Measurements from ENCODE around the gene MGAT3.

MGAT3 gene

DNA sequence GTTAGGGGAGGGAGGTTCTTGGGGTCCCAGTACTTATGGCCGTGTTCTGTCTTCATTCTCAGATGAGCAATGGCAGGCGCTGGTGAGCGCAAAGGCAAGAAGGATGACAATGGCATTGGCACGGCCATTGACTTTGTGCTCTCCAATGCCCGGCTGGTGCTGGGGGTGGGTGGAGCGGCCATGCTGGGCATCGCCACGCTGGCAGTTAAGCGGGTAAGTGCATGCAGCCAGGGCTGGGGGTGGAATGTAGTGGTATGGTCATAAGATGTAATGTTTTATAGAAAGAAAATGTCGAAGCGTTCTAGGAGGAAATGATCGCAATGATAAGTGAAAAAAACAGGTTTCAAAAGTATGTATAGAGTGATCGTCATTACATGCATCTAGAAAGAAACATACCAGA, 54.4 kb downstream of the MGAT3 start:
- no peaks in the 10 kb centered on the region for H3K4me1 ChIP-seq
- TF ChIP-seq, protein P1, sequence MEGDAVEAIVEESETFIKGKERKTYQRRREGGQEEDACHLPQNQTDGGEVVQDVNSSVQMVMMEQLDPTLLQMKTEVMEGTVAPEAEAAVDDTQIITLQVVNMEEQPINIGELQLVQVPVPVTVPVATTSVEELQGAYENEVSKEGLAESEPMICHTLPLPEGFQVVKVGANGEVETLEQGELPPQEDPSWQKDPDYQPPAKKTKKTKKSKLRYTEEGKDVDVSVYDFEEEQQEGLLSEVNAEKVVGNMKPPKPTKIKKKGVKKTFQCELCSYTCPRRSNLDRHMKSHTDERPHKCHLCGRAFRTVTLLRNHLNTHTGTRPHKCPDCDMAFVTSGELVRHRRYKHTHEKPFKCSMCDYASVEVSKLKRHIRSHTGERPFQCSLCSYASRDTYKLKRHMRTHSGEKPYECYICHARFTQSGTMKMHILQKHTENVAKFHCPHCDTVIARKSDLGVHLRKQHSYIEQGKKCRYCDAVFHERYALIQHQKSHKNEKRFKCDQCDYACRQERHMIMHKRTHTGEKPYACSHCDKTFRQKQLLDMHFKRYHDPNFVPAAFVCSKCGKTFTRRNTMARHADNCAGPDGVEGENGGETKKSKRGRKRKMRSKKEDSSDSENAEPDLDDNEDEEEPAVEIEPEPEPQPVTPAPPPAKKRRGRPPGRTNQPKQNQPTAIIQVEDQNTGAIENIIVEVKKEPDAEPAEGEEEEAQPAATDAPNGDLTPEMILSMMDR (IDR thresholded peaks at IDR 0.05) = no peak
- DNase-seq = no peak
- no peak overlapping the region for H3K4me3 ChIP-seq
- intact Hi-C loops (cut with DNase I; ENCODE audit: low total_unique reads) = loop anchor here (10.0 kb wide), 1 partner anchor 336 kb away; no protein-coding TSS in a partner anchor
- peaks cover 61 to 100% (median 65%) of the 10 kb centered on the region in 3 donors for H3K36me3 ChIP-seq
- no peaks in the 10 kb centered on the region for H3K9me3 ChIP-seq
- no peak overlapping the region for H3K27ac ChIP-seq
- H3K27me3 ChIP-seq = no peaks in the 10 kb centered on the region

DNA sequence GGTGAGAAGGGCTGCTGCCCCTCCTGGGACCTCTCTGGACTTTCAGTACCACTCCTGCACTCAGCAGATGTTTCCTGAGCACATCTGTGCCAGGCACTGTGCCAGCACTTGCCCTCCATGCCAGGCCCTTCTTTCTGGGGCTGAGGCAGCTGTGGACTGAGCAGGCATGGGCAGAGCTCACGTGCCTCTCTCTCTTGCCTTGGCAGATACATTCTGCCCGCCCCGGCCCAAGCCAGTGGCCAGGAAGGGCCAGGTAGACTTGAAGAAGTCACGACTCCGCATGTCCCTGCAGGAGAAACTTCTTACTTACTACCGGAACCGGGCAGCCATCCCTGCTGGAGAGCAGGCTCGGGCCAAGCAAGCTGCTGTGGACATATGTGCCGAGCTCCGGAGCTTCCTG, 55.2 kb downstream of the MGAT3 start:
- intact Hi-C loops (cut with DNase I; ENCODE audit: low total_unique reads) = loop anchor here (10.0 kb wide), 1 partner anchor 337 kb away; no protein-coding TSS in a partner anchor

DNA sequence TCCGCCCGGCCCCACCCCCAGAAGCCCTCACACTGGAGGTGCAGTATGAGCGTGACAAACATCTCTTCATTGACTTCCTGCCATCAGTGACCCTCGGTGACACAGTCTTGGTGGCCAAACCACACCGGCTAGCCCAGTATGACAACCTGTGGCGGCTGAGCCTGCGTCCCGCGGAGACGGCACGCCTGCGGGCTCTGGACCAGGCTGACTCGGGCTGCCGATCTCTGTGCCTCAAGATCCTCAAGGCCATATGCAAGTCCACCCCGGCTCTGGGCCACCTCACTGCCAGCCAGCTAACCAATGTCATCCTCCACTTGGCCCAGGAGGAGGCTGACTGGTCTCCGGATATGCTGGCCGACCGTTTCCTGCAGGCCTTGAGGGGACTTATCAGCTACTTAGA, 57.0 kb downstream of the MGAT3 start:
- H3K4me1 ChIP-seq = peaks cover 0 to 7% (median 6%) of the 10 kb centered on the region in 4 donors
- H3K27me3 ChIP-seq = no peaks in the 10 kb centered on the region
- H3K4me3 ChIP-seq = no peak overlapping the region
- H3K27ac ChIP-seq = no peak overlapping the region
- no peaks in the 10 kb centered on the region for H3K9me3 ChIP-seq
- DNase-seq = no peak
- intact Hi-C loops (cut with DNase I; ENCODE audit: low total_unique reads) = loop anchor here (10.0 kb wide), 1 partner anchor 339 kb away; no protein-coding TSS in a partner anchor
- H3K36me3 ChIP-seq = peaks cover 49 to 88% (median 61%) of the 10 kb centered on the region in 3 donors
- TF ChIP-seq, protein P1 (IDR thresholded peaks at IDR 0.05) = no peak

More for the DNA sequence above, 55.2 kb downstream of the MGAT3 start:
- no peaks in the 10 kb centered on the region for H3K9me3 ChIP-seq
- H3K4me3 ChIP-seq = no peak overlapping the region
- peaks cover 58 to 99% (median 61%) of the 10 kb centered on the region in 3 donors for H3K36me3 ChIP-seq
- TF ChIP-seq, protein P1 (IDR thresholded peaks at IDR 0.05) = no peak
- H3K27me3 ChIP-seq = no peaks in the 10 kb centered on the region
- H3K4me1 ChIP-seq = no peaks in the 10 kb centered on the region
- no peak overlapping the region for H3K27ac ChIP-seq
- no peak for DNase-seq

DNA sequence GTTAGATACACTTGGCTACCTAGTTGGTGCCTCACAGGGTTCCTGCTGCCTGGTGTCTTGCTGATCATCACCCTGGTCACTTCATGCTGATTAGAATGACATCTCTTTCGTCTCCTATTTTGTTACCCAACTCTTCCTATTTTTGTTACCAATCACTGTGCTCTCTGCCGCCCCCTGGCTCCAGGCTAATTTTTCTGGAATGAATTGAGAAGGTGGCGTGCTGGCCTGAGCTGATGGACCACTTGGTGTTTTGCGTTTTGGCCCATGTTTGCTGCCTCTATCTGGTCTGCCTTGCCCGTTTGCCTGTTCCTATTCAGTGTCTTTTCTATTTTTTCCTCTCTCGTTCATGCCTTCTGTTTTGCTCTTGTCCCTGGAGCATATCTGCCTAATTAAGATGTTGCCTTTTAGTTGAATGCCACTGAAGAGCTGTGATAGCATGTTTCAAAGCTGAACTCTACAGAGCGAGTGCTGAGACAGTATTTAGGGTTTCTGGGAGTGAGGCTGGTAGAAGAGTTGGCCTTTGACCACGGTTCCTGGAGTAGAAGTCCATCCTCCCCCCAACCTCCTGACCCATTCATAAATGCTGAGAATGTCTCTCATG, 57.7 kb downstream of the MGAT3 start:
- peak in 1 of 2 donors; percentile 66 for DNase-seq
- intact Hi-C loops (cut with DNase I; ENCODE audit: low total_unique reads) = loop anchor here (10.0 kb wide), 1 partner anchor 340 kb away; no protein-coding TSS in a partner anchor
- Histone ChIP-seq H3K27me3 (no peaks in the 10 kb centered on the region), H3K27ac (no peak overlapping the region), H3K4me3 (no peak overlapping the region), H3K9me3 (no peaks in the 10 kb centered on the region), H3K36me3 (peaks cover 49 to 81% (median 54%) of the 10 kb centered on the region in 3 donors), H3K4me1 (peaks cover 0 to 13% (median 12%) of the 10 kb centered on the region in 4 donors)
- TF ChIP-seq, protein P1 (IDR thresholded peaks at IDR 0.05) = peak; percentile 64

DNA sequence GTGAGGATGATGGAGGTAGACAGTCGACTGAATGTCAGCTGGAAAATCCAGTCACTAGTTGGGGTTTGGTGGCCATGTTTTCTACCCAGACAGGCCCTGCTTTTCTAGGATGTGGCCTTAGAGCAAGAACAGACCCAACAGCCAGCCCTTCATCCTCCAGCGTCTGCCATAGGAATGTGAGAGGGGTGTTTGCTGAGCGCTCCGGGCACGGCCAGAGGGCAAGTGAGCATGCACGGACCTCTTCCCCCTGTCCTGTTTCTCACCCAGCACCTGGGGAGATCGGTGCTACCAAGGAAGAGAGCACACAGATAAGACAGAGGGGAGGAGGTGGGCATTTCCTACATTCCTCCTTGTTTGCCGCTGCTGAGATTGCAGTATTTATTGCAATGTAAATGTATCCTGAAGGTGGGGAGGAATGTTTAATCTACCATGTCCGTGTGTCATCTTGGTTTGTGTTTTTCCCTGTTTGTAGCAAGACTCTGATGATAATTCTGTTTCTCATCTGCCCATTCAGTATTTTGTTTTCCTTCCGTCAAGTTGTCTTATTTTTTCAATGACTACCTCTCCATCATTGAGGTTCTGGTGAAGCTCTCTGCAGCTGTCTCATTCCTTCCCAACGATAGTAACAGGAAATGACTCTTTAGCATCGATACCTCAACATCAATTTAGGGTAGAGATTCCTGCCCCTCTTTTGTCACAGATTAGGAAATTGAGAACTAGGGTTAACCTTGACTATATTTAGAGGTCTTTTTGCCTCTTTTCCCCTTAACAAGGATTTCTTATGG, 58.6 kb downstream of the MGAT3 start:
- Histone ChIP-seq H3K27ac (no peak overlapping the region), H3K4me1 (peaks cover 0 to 13% (median 12%) of the 10 kb centered on the region in 4 donors), H3K9me3 (no peaks in the 10 kb centered on the region), H3K36me3 (peaks cover 49 to 71% (median 50%) of the 10 kb centered on the region in 3 donors), H3K27me3 (no peaks in the 10 kb centered on the region), H3K4me3 (no peak overlapping the region)
- TF ChIP-seq, protein P1 (IDR thresholded peaks at IDR 0.05) = no peak
- DNase-seq = no peak
- intact Hi-C loops (cut with DNase I; ENCODE audit: low total_unique reads) = loop anchor here (10.0 kb wide), 1 partner anchor 341 kb away; no protein-coding TSS in a partner anchor

Data from tibial artery (tissue), 4 donors.